Type B pancreatic cell (in vitro differentiated cells): ENCODE measurements around the gene CERS2. TPM values are rescaled to one million over a fixed set of nuclear protein-coding genes. Genes with fewer than 3 reads are reported as not detected.

Experiments used
- DNase-seq: peaks from one replicate; pipeline ENCODE4 v3.0.0; 2021; ENCODE audit warnings: mixed read lengths; ENCODE audit not compliant: unreplicated experiment; ENCODE audit errors: extremely low spot score
- H3K27ac Mint-ChIP-seq: 2 replicates; pipeline ENCODE4 v1.8.0; 2021; ENCODE audit warnings: mild to moderate bottlenecking, mixed read lengths
- H3K27me3 Mint-ChIP-seq: 2 replicates; pipeline ENCODE4 v1.8.0; 2021; ENCODE audit warnings: mixed read lengths
- H3K36me3 Mint-ChIP-seq: 2 replicates; pipeline ENCODE4 v1.8.0; 2021; ENCODE audit warnings: mixed read lengths
- H3K4me1 Mint-ChIP-seq: one replicate; pipeline ENCODE4 v1.8.0; 2021; ENCODE audit warnings: mixed read lengths; ENCODE audit not compliant: unreplicated experiment
- H3K4me3 Mint-ChIP-seq: 2 replicates; pipeline ENCODE4 v1.8.0; 2021; ENCODE audit warnings: mild to moderate bottlenecking, mixed read lengths
- H3K9me3 Mint-ChIP-seq: 2 replicates; pipeline ENCODE4 v1.8.0; 2021; ENCODE audit warnings: mixed read lengths
- total RNA-seq: library from RNA; stranded (reverse); gene quantifications from 2 replicates; pipeline ENCODE4 v1.2.1, GENCODE V29; 2021; ENCODE audit warnings: low replicate concordance
- TF ChIP-seq, protein P1 (sequence below): fragments of 200-600 bp; sonication (generic); conservative IDR thresholded peaks from 2 replicates; pipeline ENCODE4 v1.5.0; 2021; ENCODE audit warnings: antibody characterized with exemption, mild to moderate bottlenecking

The CERS2 gene
- total RNA-seq, 1 donor from 2014 or later, result 181 TPM

- H3K9me3 Mint-ChIP-seq, result no peaks in the 10 kb centered on the region
- H3K27ac Mint-ChIP-seq, result no peak overlapping the region
- H3K36me3 Mint-ChIP-seq, result peaks cover 43% of the 10 kb centered on the region
- no peaks in the 10 kb centered on the region for H3K27me3 Mint-ChIP-seq
- no peaks in the 10 kb centered on the region for H3K4me1 Mint-ChIP-seq
- no peak for DNase-seq
- TF ChIP-seq, protein P1, sequence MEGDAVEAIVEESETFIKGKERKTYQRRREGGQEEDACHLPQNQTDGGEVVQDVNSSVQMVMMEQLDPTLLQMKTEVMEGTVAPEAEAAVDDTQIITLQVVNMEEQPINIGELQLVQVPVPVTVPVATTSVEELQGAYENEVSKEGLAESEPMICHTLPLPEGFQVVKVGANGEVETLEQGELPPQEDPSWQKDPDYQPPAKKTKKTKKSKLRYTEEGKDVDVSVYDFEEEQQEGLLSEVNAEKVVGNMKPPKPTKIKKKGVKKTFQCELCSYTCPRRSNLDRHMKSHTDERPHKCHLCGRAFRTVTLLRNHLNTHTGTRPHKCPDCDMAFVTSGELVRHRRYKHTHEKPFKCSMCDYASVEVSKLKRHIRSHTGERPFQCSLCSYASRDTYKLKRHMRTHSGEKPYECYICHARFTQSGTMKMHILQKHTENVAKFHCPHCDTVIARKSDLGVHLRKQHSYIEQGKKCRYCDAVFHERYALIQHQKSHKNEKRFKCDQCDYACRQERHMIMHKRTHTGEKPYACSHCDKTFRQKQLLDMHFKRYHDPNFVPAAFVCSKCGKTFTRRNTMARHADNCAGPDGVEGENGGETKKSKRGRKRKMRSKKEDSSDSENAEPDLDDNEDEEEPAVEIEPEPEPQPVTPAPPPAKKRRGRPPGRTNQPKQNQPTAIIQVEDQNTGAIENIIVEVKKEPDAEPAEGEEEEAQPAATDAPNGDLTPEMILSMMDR, result no peak
- H3K4me3 Mint-ChIP-seq, result peak overlapping the region; percentile 66
Measured at GRCh38 chr1:150928286-150928685, 46.3 kb downstream of the CERS2 start.

GRCh38 chr1:150927624-150928023, 47.0 kb downstream of the CERS2 start:
- no peaks in the 10 kb centered on the region for H3K9me3 Mint-ChIP-seq
- peak overlapping the region; percentile 12 for H3K27ac Mint-ChIP-seq
- no peak for DNase-seq
- TF ChIP-seq, protein P1, result no peak
- peaks cover 2% of the 10 kb centered on the region for H3K4me1 Mint-ChIP-seq
- peaks cover 41% of the 10 kb centered on the region for H3K36me3 Mint-ChIP-seq
- no peaks in the 10 kb centered on the region for H3K27me3 Mint-ChIP-seq
- H3K4me3 Mint-ChIP-seq, result peak overlapping the region; percentile 99

DNA sequence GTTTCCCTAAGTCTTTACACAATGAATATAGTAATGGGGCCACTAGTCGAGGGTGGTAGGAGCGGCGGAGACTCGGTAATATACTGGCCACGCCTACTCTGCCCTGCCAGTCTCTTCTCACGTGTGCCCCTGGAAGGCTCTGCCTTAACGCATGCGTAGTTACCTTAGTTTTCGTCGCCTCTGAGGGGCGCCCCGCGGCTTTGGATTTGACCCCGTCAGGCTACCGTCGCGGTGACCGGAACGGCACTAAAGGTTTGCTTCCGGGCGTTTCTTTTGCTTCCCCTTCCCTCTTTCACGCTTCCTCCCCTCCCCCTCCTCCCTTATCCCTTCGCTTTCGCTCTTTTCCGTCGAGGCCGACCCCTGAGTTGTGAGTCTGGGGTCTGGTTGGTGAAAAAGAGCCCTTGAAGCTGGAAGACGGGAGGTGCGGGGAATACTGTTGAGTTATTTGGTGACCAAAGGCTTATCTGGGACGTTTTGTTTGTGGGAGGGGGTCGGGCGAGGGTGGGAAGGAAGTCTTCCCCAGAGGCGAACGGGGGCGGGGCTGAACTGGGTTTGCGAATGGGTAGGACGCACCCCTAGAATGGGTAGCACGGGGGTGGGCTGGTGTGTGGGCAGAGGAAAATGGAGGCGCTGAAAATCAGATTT, 48.4 kb downstream of the CERS2 start, which contains the start of gene SETDB1:
TSS of gene SETDB1 (plus strand) at position 267 of the 645 bp plus-strand sequence. CDS start 1,352 bp downstream, outside the sequence.
- Mint-ChIP-seq H3K36me3 (peaks cover 32% of the 10 kb centered on the region), H3K4me3 (peak within 1 kb of the TSS; percentile 99), H3K4me1 (peaks cover 9% of the 10 kb centered on the region), H3K9me3 (no peaks in the 10 kb centered on the region), H3K27me3 (no peaks in the 10 kb centered on the region), H3K27ac (peak within 1 kb of the TSS; percentile 96)
- TF ChIP-seq, protein P1, result no peak
- peak; percentile 96 for DNase-seq

DNA sequence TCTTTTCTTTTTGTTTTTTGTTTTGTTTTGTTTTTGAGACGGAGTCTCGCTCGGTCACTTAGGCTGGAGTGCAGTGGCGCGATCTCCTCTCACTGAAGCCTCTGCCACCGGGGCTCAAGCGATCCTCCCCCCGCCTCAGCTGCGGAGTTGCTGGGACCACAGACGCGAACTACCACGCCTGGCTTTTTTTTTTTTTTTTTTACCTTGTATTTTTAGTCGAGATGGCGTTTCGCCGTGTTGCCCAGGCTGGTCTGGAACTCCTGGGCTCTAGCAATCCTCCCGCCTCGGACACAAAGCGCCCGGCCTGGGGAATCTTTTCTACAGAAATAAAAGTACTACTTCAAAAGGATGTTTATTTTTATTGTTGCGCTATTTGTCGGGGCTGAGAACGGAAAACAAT, 49.6 kb downstream of the CERS2 start:
- Mint-ChIP-seq H3K9me3 (no peaks in the 10 kb centered on the region), H3K4me3 (peak overlapping the region; percentile 57), H3K27me3 (no peaks in the 10 kb centered on the region), H3K27ac (peak overlapping the region; percentile 96), H3K4me1 (peaks cover 9% of the 10 kb centered on the region), H3K36me3 (peaks cover 25% of the 10 kb centered on the region)
- DNase-seq, result no peak
- TF ChIP-seq, protein P1, result no peak

DNA sequence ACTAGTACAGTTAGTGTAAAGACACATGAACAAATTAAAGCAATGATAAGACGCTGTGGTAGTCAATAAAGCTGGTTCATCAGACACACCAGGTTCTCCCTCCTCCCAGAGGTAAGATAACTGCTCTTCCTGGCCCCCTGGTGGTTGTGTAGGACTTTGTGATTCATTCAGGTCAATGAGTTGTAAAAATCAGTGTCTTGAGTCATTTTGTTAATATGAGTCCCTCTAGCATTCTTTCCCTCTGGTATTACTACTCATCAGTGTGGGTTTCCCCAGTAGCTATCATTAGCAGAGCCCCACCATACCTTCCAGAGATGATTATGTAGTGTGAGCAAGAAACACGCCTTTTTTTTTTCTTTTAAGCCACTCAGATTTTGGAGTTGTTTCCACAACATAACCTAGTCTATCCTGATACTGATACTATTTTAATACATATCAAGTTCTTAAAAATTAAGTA, 52.1 kb downstream of the CERS2 start:
- TF ChIP-seq, protein P1, result peak; percentile 86
- peak overlapping the region; percentile 37 for H3K4me3 Mint-ChIP-seq
- DNase-seq, result no peak
- H3K36me3 Mint-ChIP-seq, result peaks cover 11% of the 10 kb centered on the region
- H3K9me3 Mint-ChIP-seq, result no peaks in the 10 kb centered on the region
- H3K27me3 Mint-ChIP-seq, result no peaks in the 10 kb centered on the region
- peaks cover 14% of the 10 kb centered on the region for H3K4me1 Mint-ChIP-seq
- H3K27ac Mint-ChIP-seq, result peak overlapping the region; percentile 51
